ENCODE data around the gene RASSF1.
"Not testable (repeated sequence)": the region's sequence is repeated elsewhere in the genome, so short reads cannot be mapped to it uniquely, and the experiment has no call there.

Gene RASSF1

DNA sequence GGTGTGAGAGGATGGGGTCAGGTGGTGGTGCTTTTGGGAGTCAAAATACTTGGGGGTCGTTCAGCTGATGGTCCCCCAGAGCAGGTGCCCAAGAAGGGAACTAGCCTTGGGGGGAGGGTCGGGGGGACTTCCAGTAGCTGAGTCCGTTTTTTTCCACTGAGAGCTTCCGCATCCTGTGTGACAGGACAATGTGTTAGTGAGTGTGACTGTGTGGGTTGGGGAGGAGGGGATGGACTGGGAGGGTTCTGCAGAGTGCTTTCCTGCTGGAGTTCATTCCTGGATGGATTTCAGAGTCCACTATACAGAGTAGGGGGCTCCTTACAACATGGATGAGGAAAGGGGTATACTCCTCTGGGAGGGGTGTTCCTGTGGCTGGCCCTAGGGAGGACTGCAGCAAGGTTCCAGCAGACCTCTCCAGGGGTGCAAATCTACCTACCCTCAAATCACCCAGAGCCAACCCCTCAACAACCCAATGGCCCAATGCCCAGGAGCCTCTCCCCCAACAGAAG, 17.5 kb downstream of the RASSF1 start:
- FAIRE-seq: no peak

DNA sequence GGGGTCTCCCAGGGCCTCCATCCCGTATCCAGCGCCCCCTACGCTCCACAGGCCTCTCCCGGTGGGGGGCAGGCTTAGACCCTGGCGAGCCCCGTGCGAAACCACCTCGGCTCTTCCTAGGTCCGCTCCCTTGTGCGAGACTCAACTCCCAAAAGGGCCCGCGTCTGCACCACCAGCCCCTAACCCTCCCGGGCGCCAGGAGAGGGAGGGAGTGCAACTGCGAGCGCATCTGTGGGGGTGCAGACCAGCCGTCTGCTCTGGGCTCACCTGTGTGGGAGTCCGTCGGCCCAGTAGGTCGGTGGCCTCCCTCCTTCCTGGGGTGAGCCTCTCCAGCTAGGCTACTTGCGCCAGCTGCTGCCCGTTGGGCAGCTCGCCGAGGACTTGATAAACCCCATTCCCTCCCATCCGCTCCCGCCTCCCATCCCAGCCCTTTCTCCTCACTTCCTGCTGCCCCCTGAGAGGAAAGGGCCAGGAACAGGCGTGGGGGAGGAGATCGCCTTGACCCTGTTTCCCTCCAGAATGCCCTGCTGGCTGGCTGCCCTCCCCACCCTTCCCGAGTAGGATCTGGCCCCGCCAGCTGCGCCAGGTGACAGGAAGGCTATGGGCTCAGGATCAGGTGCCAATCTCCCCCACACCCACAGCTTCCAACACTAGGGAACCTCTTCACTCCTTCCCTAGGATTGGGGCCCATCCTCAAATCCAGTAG, 18.1 kb downstream of the RASSF1 start, which contains the start of gene HYAL2:
TSS of gene HYAL2 (minus strand) at position 360 of the 706 bp plus-strand sequence. CDS start 2,256 bp downstream, outside the sequence.
- no peak for FAIRE-seq

DNA sequence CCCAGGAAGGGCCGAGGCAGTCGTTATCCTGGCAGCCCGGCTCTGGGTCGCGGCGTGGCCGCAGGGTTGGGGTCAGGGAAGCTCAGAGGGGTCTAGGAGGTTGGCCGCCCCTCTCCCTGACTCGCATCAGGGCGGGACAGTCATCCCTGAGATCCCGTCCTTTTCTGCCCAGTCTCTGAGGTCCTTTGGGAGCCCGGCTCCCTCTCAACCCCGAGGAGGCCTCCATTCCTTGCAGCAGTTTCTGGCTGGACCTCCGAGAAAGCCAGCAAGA, 18.6 kb downstream of the RASSF1 start:
- no peak for FAIRE-seq

DNA sequence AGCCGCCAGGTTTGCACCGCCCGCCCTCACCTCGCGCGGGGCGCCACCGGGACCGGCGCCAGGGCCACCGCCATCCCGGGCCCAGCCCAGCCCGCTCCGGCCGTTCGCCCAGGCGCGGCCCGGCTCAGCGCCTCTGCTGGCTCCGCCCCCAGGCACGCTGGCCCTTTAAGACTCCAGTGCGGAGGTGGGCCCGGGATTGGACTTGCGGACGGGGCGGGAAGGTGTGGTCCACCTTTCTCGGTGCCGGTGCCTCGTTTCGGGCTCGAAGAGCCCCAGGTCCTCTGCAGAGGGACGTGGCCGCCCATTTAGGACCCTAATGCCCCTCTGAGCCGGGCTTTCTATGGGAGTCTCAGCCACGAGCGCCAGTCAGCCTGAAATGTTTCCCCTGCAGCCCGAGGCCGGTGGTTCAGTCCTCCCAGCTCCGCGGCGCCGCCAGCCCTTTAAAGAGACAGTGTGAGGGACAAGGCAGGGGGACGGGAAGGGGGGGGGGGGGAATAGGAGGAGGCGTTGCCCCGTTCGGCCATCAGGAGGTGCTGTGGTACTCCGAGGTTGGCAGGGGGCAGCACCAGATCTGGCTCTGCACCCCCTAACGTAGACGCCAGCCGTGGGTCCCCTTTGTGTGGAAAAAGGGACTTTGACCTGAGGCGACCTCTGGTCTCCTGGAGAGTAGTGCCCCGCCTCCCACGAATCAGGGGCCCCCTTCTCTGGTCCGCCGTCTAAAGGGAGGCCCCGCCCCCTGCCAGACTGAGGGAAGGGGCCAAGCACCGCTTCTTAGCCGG, 19.1 kb downstream of the RASSF1 start:
- FAIRE-seq: no peak

DNA sequence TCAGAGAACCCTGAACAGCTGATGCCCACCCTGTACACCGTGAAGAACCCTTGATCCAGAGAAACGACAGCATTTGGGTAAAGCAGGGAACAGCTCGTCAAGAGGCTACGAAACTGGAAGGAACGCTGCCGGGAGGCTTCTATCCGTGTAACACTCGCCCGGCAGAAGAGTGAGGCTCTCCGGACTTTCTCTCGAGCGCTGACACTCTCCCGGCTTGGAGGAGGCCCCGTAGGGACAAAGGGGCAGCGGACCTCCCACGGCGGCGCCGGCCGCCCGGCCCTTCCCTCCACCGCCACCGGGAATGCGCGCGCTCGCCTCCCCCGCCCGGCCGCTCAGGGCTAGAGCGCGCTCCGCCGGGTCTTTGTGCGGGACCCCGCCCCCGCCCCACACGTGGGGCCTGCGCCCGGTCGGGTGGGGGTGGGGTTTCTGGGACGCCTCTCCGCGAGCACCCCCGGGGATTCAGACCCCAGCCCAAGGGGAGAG, 19.7 kb downstream of the RASSF1 start:
- no peak for FAIRE-seq

DNA sequence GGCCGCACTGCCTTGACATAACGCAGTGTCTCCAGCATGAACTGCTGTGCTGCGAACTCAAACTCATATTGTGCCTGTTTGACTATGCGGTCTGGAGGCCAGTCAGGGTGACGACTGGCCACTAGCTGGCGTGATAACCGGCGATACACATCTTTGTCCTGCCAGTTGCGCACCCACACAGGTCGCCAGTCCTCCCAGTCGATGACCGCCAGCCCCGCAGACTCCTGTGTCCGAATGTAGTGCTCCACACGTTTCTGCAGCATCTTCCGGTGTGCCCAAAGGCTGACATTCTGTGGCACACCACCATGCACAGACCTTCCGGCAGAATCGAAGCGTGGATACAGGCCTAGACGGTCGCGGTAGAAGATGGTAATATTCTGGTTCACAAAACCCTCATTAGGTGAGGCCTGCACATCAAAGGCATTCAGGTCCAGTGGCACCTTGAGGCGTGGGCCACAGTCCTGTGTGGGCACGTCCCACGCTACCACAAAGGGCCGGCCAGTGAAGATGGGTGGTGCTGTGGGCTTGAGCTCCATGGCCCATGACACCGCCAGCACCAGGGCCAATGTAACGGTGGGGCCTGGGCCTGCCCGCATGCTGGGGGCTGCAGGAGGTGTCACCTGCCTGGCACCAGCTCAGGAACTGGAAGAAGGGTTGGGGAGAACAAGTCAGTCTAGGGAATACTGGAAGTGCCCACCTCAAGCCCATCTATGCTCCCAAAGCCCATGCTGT, 20.6 kb downstream of the RASSF1 start:
- no peak for FAIRE-seq

DNA sequence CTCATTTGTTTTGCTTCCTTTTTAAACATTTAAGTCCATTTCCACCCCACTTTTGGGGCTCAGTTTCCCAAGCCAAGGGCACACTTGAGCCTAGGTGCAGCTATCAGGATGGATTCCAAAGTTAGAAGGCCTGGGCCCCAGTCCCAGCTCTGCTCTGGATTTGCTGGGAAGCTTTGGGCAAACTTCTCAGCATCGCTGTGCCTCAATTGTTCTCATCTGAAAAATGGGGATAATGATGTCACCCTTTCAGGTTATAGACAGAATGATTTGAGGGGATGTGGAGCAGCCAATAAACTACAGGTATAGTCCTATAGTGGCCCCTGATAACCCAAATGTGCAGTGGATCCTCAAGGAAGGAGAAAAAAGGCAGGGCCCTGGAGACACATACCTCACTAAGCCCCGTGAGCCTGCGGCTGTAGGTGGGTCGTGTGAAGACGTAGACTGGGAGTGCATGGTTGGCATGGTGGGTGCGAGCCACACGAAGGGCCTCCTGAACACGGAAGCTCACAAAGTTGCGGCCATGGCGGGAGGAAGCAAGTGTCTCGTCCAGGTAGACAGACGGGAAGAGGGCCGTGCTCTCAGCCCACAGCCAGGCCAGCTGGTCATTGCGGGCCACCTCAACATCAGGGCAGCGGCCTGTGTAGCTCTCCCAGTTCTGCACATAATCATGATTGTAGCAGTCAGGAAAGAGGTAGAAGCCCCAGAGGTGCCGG, 21.3 kb downstream of the RASSF1 start:
- FAIRE-seq: no peak

DNA sequence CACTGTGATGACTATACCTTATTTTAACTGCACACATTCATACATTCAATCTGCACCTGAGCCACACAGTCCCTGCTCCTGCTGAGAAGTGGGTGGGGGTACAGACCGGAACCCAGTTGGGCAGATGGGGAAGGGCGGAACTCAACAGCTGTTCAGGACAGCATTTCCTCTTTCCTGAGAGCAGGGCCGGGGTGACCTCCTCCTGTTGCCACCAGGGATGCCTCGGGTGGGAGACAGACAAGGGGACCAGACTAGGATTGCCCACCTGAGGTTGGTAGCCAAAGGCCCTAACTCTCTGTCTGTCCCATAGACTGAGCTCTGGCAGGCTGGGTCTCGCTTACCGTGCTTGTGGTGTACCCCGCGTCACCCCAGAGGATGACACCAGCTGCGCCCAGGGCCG, 22.0 kb downstream of the RASSF1 start:
- FAIRE-seq: no peak

DNA sequence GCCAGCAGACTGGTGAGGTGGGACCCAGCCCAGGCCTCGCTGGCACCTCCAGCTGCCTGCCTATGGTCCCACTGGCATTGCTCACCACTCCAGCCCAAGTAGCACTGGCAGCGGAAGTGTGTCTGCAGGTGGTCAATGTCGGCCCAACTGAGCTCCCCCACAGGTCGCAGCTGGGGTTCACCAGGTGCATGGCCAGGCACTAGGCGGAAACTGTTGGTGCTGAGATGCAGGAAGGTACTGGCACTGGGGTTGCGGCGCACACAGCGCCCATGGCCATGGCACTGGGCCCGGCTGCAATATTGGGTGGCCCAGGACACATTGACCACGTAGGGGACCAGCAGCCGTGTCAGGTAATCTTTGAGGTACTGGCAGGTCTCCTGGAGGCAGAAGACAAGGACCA, 22.5 kb downstream of the RASSF1 start:
- no peak for FAIRE-seq

DNA sequence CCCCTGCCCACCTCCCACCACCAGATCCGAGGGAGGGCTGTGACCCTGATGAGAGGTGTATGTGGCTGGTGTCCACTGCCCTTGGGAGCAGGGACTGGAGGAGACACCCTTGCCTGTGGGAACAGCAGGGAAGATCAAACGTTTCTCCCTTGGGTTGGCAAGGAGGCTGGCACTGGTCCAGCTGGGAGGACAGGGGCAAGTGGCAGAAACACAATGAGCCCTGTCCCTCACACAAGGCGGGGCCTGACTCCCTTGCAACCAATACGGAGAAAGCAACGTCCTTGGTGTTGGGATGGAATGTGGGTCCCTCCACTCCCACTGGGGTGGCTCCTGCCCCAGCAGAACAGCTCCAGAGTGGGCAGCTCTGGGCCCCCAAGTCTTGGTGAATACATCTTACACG, 23.3 kb downstream of the RASSF1 start:
- no peak for FAIRE-seq

DNA sequence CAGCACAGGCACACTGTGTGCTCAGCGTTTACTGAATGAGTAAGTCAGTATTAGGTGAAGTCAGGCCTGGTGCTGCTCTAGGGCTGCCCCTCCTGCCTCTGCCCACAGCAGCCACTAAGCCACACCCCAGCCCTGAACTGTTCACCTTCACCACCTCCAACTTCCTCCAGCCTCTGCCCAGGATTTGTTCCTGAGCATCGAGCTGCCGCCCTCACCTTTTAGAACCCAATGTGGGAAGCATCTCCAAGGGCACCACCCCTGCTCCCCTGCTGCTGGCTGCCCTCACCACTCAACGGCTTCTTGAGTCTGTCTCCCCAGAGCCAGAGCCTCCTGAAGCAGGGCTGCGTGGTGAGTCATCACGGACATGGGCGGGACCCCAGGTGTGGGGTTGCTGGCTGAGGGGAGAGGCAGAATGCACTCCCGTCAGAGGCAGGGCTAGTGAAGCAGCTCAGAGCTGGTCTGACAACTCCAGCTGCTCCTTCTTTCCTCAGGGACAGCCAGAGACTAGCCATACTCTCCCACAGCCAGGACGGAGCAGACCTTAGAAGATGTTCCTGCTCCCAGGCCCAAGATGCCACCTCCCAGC, 23.9 kb downstream of the RASSF1 start:
- FAIRE-seq: no peak

DNA sequence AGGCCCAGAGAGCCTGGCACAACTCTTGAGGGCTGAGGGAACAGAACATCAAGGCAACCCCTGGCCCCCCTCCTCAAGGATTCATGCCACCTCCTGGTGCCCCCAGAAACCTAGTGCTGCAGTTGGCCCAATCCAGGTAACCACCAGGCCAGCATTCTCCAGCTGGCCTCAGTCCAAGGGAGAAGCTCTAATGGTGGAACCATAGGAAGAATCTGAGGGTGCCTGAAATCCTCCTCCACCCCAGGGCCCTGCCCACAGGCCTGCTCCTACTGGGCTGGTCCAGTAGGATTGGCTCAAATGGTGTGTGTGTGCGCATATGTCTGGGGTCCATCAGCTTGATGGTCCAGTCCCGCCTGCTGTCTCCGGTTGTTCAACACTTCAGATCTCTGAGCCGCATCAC, 25.8 kb downstream of the RASSF1 start:
- no peak for FAIRE-seq

DNA sequence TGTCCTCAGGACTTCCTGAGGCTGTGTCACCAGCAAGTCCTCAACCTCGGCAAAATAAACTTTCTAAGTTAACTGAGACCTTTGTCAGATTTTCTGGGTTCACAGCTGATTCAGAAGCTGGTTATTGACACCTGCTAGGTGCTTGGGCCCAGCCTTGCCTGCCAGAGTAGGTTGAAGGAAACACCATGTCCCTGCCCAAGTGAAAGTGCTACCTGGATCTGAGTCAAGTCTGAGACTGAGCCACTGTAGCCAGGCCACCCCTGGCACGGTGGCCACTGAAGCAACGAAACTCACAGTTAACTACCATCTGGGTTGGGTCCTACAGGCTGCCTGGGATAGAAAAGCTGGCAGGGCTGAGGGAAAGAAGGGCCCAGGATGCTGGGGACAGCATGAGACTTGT, 26.3 kb downstream of the RASSF1 start:
- FAIRE-seq: no peak

DNA sequence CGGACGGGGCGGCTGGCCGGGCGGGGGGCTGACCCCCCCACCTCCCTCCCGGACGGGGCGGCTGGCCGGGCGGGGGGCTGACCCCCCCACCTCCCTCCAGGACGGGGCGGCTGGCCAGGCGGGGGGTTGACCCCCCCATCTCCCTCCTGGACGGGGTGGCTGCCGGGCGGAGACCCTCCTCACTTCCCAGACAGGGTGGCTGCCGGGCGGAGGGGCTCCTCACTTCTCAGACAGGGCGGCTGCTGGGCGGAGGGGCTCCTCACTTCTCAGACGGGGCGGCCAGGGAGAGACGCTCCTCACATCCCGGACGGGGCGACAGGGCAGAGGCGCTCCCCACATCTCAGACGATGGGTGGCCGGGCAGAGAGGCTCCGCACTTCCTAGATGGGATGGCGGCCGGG, 28.6 kb downstream of the RASSF1 start:
- FAIRE-seq: not testable (repeated sequence)

DNA sequence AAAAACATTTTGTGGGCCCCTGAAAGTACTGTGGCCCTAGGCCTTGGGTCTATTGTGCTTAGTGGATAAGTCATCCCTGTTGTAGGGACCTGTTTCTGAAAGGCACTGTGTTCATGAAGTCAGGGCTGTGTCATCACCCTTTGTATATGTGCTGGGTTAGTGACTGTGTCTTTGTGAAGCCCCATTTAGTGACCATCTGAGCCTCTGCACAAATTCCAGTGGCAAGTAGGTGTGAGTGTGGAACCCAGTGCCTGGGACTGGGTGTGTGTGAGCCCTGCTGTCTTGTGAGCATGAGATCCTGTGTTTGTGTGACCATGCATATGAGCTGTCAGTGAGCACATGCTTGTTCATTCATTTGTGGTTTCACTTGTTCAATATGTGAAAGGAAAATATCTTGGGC, 36.0 kb downstream of the RASSF1 start:
- no peak for FAIRE-seq

DNA sequence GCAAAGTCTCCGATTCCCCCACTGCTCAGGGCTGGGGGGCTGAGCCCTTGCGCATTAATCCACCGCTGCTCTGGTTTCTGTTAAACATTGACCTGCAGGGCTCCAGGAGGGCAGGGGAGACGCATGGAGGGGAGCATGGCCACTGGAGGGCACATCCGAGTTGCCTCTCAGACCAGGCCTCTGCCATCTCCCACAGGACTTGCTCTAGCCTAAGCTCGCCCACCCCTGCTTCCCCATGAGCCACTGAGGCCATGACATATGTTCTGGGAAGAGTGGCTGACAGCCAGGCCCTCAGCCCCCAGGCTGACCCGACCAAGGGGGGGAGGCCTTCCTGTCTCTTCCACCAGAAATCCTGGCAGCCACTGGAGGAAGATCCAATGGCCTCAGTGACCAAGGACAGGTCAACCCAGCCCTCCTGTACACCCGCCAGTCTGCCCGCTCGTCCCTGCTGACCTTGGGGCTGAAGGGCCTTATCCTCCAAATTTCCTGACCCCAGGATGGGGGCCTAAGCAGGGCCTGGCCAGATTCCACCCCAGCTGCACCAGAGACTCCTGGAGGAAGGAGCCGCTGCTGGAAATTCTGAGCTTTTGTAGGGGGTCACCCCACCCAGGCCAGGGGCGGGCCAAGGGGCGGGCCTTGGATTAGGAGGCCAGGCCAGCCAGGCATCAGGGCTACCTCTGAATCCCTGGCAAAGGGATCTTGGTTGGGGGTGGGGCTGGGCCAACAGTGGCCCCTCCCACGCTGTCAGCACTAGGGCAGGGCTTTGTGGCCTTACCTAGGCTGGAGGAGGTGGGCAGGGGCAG, 37.4 kb downstream of the RASSF1 start, which contains the start of gene HYAL1:
TSS of gene HYAL1 (minus strand) at position 562 of the 803 bp plus-strand sequence. CDS start 618 bp downstream, outside the sequence.
- FAIRE-seq: no peak

DNA sequence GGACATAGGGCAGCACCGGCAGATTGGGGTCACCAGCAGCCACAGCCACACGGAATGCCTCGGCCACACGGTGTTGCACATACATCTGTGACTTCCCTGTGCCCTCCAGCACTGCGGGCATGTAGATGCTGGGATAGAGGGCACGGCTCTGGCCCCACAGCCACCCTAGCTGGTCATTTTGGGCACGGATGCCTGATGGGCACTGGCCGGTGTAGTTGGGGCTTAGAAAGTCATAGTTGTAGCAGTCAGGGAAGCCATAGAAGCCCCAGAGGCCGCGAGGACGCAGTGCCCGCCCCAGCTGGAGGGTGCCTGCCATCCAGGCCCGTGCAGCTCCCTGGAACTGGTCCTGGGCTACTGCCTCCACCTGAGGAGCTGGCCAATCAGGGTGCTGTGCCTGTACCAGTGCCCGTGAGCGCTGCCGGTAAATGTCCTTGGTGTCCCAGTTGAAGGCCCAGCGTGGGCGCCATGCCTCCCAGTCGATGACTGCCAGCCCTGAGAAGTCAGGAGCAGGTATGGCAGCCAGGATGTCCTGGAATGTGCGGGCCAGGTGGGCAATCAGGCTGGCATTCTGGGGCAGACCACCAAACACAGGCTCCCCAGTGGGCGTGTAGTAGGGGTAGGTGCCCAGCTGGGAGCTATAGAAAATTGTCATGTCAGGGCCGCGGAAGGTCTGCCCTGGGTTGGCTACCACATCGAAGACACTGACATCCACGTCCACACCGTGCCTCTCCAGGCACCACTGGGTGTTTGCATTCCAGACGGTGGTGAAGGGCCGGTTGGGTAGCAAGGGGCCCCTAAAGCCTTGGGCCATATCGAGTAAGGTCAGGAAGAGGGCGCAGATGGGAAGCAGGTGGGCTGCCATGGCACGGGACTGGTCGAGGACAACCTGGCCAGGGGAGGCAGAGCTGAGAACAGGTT, 38.3 kb downstream of the RASSF1 start:
- FAIRE-seq: no peak

DNA sequence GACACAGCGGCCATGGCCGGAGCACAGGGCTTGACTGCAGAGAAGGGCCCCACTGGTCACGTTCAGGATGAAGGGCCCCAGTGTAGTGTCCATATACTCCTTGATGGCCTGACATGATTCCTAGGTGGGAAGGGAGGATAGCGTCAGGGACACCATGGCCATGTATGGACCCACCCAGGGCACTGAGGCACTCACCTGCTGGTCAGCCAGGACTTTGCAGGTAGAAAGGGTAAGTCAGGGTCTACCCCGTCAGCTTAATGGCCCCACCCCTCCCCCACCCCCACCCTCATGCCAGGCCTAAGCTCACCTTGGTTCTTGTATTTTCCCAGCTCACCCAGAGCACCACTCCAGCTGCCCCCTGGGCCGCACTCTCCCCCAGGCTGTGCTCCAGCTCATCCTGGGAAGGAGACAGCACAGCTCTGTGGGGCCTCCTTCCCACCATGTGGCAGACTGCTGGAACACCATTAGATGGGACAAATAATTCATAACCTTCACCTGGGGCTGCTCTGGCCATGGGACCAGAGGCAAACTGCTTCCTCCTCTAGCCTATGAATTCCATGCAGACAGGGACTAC, 39.9 kb downstream of the RASSF1 start:
- no peak for FAIRE-seq

DNA sequence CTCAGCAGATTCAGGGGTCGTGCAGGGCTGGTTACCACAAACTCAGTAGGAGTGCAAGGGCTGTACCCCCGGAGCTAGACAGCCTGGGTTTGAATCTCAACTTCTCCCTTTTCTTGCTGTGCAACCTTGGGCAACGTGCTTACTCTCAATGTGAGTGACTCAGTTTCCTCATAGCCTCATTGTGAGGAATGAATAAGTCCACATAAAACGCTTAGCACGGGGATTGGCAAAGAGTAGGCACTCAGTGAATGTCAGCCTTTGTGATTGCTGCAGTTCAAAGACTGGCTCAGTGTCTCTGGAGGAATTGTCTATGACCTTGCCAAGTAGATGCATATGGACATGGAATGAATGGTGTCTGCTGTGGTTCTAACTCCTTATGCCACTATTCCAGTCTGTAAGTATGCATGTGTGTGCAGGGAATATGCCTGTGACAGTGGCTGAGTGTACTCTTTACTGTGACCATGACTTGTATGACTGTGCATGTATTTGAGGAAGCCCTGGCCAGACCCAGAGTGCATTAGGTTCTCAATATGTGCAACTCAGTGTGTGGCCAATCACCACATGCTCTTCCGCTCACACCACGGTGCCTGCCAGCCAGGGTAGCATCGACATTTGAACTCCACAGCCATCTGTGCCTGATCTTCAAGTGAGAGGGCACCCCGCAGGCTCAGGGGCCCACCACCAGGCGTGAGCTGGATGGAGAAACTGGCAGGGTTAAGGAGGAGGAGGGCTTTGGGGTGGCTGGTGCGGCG, 40.5 kb downstream of the RASSF1 start:
- FAIRE-seq: no peak
